Right atrium auricular region (tissue), 2 donors: ENCODE measurements around the gene SV2B. TPM values are rescaled to one million over a fixed set of nuclear protein-coding genes. Genes with fewer than 3 reads are reported as not detected.

Experiments used
- DNase-seq: peaks from one replicate; pipeline ENCODE4 v3.0.0-alpha.2; 2019; ENCODE audit warnings: low spot score
- H3K27ac ChIP-seq, 2 donors: fragments of 200-600 bp; sonication (generic); 1 replicate in 1 of 2; 2 replicates in 1 of 2; pipeline ENCODE4 v1.5.1; 2016 to 2019
- H3K27me3 ChIP-seq, 2 donors: fragments of 200-600 bp; sonication (generic); one replicate each; pipeline versions ENCODE4 v1.5.1 to v1.6.0; 2017 to 2019
- H3K36me3 ChIP-seq: fragments of 200-600 bp; sonication (generic); one replicate; pipeline ENCODE4 v1.5.1; 2016
- H3K4me1 ChIP-seq, 2 donors: fragments of 200-600 bp; sonication (generic); one replicate each; pipeline versions ENCODE4 v1.5.1 to v1.6.0; 2017 to 2019
- H3K4me3 ChIP-seq, 2 donors: fragments of 200-600 bp; sonication (generic); 1 replicate in 1 of 2; 2 replicates in 1 of 2; pipeline ENCODE4 v1.5.1; 2017 to 2019; ENCODE audit warnings: mild to moderate bottlenecking in 1 of 2, moderate library complexity in 1 of 2
- H3K9me3 ChIP-seq, 2 donors: fragments of 200-600 bp; sonication (generic); one replicate each; pipeline ENCODE4 v1.5.1; 2019
- CTCF ChIP-seq, 2 donors: fragments of 200-600 bp; sonication (generic); IDR thresholded peaks; one replicate each; pipeline ENCODE4 v1.5.1; 2019; ENCODE audit warnings: antibody characterized with exemption in 2 of 2
- total RNA-seq, 2 donors: library from RNA; depleted of rRNA; stranded (reverse); fragments of >200 nt; gene quantifications; one replicate each; pipeline ENCODE4 v1.1.0, GENCODE V29; 2016

SV2B gene
- total RNA-seq, 2 donors from 2014 or later, result 0.24 to 0.56 TPM

GRCh38 chr15:91125162-91125561 is 25.1 kb downstream of the SV2B start:
- H3K27ac ChIP-seq, result no peak overlapping the region

GRCh38 chr15:91126080-91126479 is 26.0 kb downstream of the SV2B start:
- H3K4me3 ChIP-seq, result no peak overlapping the region
- no peak for TF ChIP-seq CTCF (IDR thresholded peaks at IDR 0.05)
- H3K27ac ChIP-seq, result no peak overlapping the region
- no peaks in the 10 kb centered on the region for H3K9me3 ChIP-seq
- H3K4me1 ChIP-seq, result no peaks in the 10 kb centered on the region
- no peak for DNase-seq
- no peaks in the 10 kb centered on the region for H3K27me3 ChIP-seq
- no peaks in the 10 kb centered on the region for H3K36me3 ChIP-seq

More at GRCh38 chr15:91125162-91125561, 25.1 kb downstream of the SV2B start:
- no peak overlapping the region for H3K4me3 ChIP-seq
- no peak for DNase-seq
- H3K27me3 ChIP-seq, result no peaks in the 10 kb centered on the region
- H3K9me3 ChIP-seq, result no peaks in the 10 kb centered on the region
- no peaks in the 10 kb centered on the region for H3K36me3 ChIP-seq
- H3K4me1 ChIP-seq, result no peaks in the 10 kb centered on the region
- no peak for TF ChIP-seq CTCF (IDR thresholded peaks at IDR 0.05)

GRCh38 chr15:91127236-91127955 is 27.3 kb downstream of the SV2B start:
- Histone ChIP-seq H3K27me3 (no peaks in the 10 kb centered on the region), H3K36me3 (no peaks in the 10 kb centered on the region), H3K4me3 (no peak overlapping the region), H3K27ac (no peak overlapping the region), H3K9me3 (no peaks in the 10 kb centered on the region), H3K4me1 (no peaks in the 10 kb centered on the region)
- no peak for DNase-seq
- TF ChIP-seq CTCF (IDR thresholded peaks at IDR 0.05), result no peak

- no peaks in the 10 kb centered on the region for H3K27me3 ChIP-seq
- no peaks in the 10 kb centered on the region for H3K9me3 ChIP-seq
- TF ChIP-seq CTCF (IDR thresholded peaks at IDR 0.05), result no peak
- no peak for DNase-seq
- no peaks in the 10 kb centered on the region for H3K4me1 ChIP-seq
- no peaks in the 10 kb centered on the region for H3K36me3 ChIP-seq
- H3K27ac ChIP-seq, result no peak overlapping the region
- no peak overlapping the region for H3K4me3 ChIP-seq
These were observed 28.0 kb downstream of the SV2B start for GRCh38 chr15:91128016-91128415.

GRCh38 chr15:91129436-91129835 is 29.4 kb downstream of the SV2B start:
- TF ChIP-seq CTCF (IDR thresholded peaks at IDR 0.05), result no peak
- Histone ChIP-seq H3K27me3 (no peaks in the 10 kb centered on the region), H3K4me1 (no peaks in the 10 kb centered on the region), H3K4me3 (no peak overlapping the region), H3K9me3 (no peaks in the 10 kb centered on the region), H3K27ac (no peak overlapping the region), H3K36me3 (no peaks in the 10 kb centered on the region)
- DNase-seq, result no peak

- H3K4me3 ChIP-seq, result no peak overlapping the region
- no peaks in the 10 kb centered on the region for H3K27me3 ChIP-seq
- no peak for DNase-seq
- no peak for TF ChIP-seq CTCF (IDR thresholded peaks at IDR 0.05)
- no peaks in the 10 kb centered on the region for H3K9me3 ChIP-seq
- no peaks in the 10 kb centered on the region for H3K36me3 ChIP-seq
- no peak overlapping the region for H3K27ac ChIP-seq
- H3K4me1 ChIP-seq, result no peaks in the 10 kb centered on the region
These were observed 32.0 kb downstream of the SV2B start for GRCh38 chr15:91132079-91132478.
